Ishikawa (cell line): ENCODE measurements around the gene EFNB3.

Source experiments
- EP300 ChIP-seq: IDR thresholded peaks from 2 replicates; pipeline ENCODE4 v1.6.1; 2012; ENCODE audit warnings: borderline replicate concordance
- MAX ChIP-seq: IDR thresholded peaks from 2 replicates; pipeline ENCODE4 v1.6.1; 2012
- REST ChIP-seq: IDR thresholded peaks from 2 replicates; pipeline ENCODE4 v1.6.1; 2012; ENCODE audit warnings: low read depth, mild to moderate bottlenecking
- TAF1 ChIP-seq: IDR thresholded peaks from 2 replicates; pipeline ENCODE4 v1.6.1; 2012; ENCODE audit warnings: low read depth, mild to moderate bottlenecking

- TF ChIP-seq EP300, result no peak
- TF ChIP-seq TAF1, result no peak
- TF ChIP-seq MAX, result no peak
- no peak for TF ChIP-seq REST
Observed at GRCh38 chr17:7721612-7722011, 16.6 kb downstream of the EFNB3 start.
